IPS-20b (cell line): ENCODE results near the gene SDHC.
"Not testable (repeated sequence)": the region's sequence is repeated elsewhere in the genome, so short reads cannot be mapped to it uniquely, and the experiment has no call there.

Experiments
- H3K27ac ChIP-seq: one replicate; pipeline ENCODE4 v1.5.1; 2013; ENCODE audit warnings: low read length
- H3K27me3 ChIP-seq: 2 replicates; pipeline ENCODE4 v1.6.1; 2013; ENCODE audit warnings: mild to moderate bottlenecking, low read length, inconsistent platforms; ENCODE audit not compliant: insufficient read depth
- H3K36me3 ChIP-seq: 2 replicates; pipeline ENCODE4 v1.6.1; 2013; ENCODE audit warnings: low read depth, mild to moderate bottlenecking, inconsistent platforms, low read length, moderate library complexity; ENCODE audit not compliant: insufficient read depth
- H3K4me1 ChIP-seq: 2 replicates; pipeline ENCODE4 v1.6.1; 2013; ENCODE audit warnings: mild to moderate bottlenecking, control low read depth, inconsistent platforms, low read length, moderate library complexity; ENCODE audit not compliant: insufficient read depth
- H3K4me3 ChIP-seq: 2 replicates; pipeline ENCODE4 v1.5.1; 2013; ENCODE audit warnings: mild to moderate bottlenecking, low read length, inconsistent platforms
- H3K9ac ChIP-seq: 2 replicates; pipeline ENCODE4 v1.6.1; 2013; ENCODE audit warnings: low read depth, mild to moderate bottlenecking, inconsistent platforms, low read length, moderate library complexity
- H3K9me3 ChIP-seq: 2 replicates; pipeline ENCODE4 v1.6.1; 2013; ENCODE audit warnings: mild to moderate bottlenecking, low read depth, low read length, inconsistent platforms; ENCODE audit not compliant: insufficient read depth

The SDHC gene

GRCh38 chr1:161313554-161314200 lies 504 bp upstream of the SDHC start:
- peak overlapping the region; percentile 96; the same call in 1 of the 2 replicates for H3K9ac ChIP-seq
- H3K4me3 ChIP-seq = peak overlapping the region; percentile 95
- peaks cover 13% of the 10 kb centered on the region for H3K4me1 ChIP-seq
- no peaks in the 10 kb centered on the region for H3K27me3 ChIP-seq
- no peaks in the 10 kb centered on the region for H3K9me3 ChIP-seq
- H3K36me3 ChIP-seq = no peaks in the 10 kb centered on the region
- peak overlapping the region; percentile 98 for H3K27ac ChIP-seq

- Histone ChIP-seq H3K4me3 (peak overlapping the region; percentile 33; the same call in 1 of the 2 replicates), H3K4me1 (peaks cover 13% of the 10 kb centered on the region)
- not testable (repeated sequence) for H3K36me3 ChIP-seq, H3K9ac ChIP-seq, H3K27me3 ChIP-seq, H3K27ac ChIP-seq, H3K9me3 ChIP-seq
Measured at GRCh38 chr1:161315841-161316674, 1.9 kb downstream of the SDHC start.

DNA sequence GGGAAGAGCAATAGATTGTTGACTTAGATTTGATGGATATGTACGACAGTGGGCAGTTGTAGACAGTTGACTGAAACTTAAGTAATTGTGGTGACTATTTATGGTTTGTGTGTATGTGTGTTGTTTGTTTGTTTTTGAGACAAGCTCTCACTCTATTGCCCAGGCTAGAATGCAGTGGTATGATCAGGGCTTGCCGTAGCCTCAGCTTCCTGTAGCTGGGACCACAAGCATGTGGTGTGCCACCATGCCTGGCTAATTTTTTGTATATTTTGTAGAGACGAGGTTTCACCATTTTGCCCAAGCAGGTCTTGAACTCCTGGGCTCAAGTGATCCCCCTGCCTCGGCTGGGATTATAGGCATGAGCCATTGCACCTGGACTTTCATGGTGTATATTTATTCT lies 9.8 kb downstream of the SDHC start:
- Histone ChIP-seq H3K36me3 (peaks cover 46% of the 10 kb centered on the region), H3K9ac (no peak overlapping the region)

DNA sequence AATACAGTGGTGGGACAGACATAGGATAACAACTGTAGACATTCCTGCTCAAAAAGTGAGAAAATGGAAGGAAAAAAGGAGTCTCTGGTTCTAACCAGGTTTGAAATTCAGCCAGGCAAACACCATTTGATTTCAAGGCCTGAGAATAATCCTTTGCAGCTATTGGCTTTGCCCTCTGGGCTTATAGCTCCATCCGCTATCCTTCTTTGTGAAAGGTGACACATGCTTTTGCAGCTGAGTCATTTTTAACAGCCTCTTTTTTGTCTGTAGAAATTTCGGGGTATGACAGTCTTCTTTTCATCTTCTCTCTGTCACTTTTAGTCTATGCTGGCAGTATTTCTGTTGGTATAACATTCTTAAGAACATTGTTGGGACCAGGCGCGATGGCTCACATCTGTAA lies 16.2 kb downstream of the SDHC start:
- Histone ChIP-seq H3K9me3 (no peaks in the 10 kb centered on the region), H3K27ac (no peak overlapping the region), H3K9ac (no peak overlapping the region), H3K27me3 (no peaks in the 10 kb centered on the region), H3K4me3 (no peak overlapping the region), H3K36me3 (peaks cover 84% of the 10 kb centered on the region), H3K4me1 (no peaks in the 10 kb centered on the region)

More for the DNA sequence above, 9.8 kb downstream of the SDHC start:
- no peaks in the 10 kb centered on the region for H3K27me3 ChIP-seq
- H3K9me3 ChIP-seq = no peaks in the 10 kb centered on the region
- no peaks in the 10 kb centered on the region for H3K4me1 ChIP-seq
- no peak overlapping the region for H3K27ac ChIP-seq
- no peak overlapping the region for H3K4me3 ChIP-seq

DNA sequence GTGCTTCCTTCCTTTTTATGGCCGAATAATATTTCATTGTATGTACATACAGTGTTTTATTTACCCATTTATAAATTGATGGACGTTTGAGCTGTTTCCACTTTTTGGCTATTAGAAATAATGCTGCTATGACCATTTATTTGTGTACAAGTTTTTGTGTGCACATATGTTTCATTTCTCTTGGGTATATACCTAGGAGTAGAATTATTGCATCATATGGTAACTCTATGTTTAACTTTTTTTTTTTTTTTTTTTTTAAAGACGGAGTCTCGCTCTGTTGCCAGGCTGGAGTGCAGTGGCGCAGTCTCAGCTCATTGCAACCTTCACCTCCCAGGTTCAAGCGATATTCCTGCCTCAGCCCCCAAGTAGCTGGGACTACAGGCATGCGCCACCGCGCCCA lies 19.0 kb downstream of the SDHC start:
- Histone ChIP-seq H3K27ac (no peak overlapping the region), H3K9ac (no peak overlapping the region), H3K27me3 (no peaks in the 10 kb centered on the region), H3K36me3 (peaks cover 86% of the 10 kb centered on the region), H3K4me3 (no peak overlapping the region), H3K4me1 (no peaks in the 10 kb centered on the region), H3K9me3 (no peaks in the 10 kb centered on the region)

DNA sequence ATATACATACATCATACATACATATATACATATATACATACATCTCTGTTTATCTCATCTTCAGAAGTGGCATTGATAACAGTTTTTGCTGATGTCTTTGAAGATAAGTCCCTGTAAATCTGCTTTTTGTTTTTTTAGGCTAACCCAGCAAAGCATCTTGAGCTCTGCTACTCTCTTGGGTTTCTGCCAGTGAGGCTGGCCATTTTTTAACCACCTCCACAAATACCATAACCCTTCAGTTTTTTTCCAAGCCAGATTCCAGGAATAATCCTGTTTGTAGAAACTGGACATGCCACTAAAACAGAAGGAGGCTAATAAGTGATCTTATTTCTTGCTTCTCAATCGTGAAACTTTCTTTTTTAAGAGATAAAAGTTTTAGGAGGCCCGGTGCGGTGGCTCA lies 21.6 kb downstream of the SDHC start:
- no peak overlapping the region for H3K4me3 ChIP-seq
- no peaks in the 10 kb centered on the region for H3K4me1 ChIP-seq
- H3K36me3 ChIP-seq = peaks cover 73% of the 10 kb centered on the region
- no peak overlapping the region for H3K27ac ChIP-seq
- H3K9ac ChIP-seq = no peak overlapping the region
- no peaks in the 10 kb centered on the region for H3K9me3 ChIP-seq
- no peaks in the 10 kb centered on the region for H3K27me3 ChIP-seq

DNA sequence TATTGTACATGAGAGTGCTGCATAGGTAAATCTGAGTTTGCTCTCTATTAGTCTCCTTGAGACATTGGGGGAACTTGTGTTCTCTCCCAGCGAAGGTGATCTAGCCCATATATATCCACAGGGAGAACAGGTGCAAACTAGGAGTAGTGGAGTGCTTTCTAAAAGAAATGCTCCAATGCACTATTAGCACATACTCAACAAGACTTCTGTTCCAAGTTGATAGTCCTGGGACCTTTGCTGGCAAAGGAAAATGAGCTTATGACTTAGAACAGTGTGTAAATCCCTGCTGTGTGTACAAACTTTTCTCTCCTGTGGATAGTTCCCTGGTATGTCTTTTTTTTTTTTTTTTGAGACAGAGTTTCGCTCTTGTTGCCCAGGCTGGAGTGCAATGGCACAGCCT lies 28.0 kb downstream of the SDHC start:
- H3K4me1 ChIP-seq = no peaks in the 10 kb centered on the region
- no peak overlapping the region for H3K27ac ChIP-seq
- no peak overlapping the region for H3K4me3 ChIP-seq
- H3K27me3 ChIP-seq = no peaks in the 10 kb centered on the region
- H3K9ac ChIP-seq = no peak overlapping the region
- peaks cover 68% of the 10 kb centered on the region for H3K36me3 ChIP-seq
- H3K9me3 ChIP-seq = no peaks in the 10 kb centered on the region

DNA sequence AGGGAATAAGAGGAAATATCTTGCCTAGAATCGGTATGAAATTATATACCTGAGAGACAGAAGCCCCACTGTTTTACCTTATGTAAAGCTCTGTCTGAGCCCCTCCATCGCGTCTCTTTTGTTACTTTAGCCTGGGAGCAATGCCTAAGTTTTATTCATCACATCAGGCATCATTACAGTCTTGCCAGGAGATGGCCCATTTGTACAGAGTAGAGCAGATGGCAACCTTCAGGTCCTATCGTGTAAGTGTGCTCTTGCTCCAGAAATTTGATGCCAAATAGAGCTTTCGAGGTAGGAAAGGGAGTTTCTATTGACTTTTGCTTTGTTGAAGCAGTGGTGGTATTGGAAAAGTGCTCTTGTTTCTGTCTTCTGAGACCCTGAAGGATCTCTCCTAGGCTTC lies 28.6 kb downstream of the SDHC start:
- H3K27ac ChIP-seq = no peak overlapping the region
- H3K36me3 ChIP-seq = peaks cover 63% of the 10 kb centered on the region
- H3K9ac ChIP-seq = no peak overlapping the region
- H3K9me3 ChIP-seq = no peaks in the 10 kb centered on the region
- H3K27me3 ChIP-seq = no peaks in the 10 kb centered on the region
- H3K4me1 ChIP-seq = no peaks in the 10 kb centered on the region
- no peak overlapping the region for H3K4me3 ChIP-seq

DNA sequence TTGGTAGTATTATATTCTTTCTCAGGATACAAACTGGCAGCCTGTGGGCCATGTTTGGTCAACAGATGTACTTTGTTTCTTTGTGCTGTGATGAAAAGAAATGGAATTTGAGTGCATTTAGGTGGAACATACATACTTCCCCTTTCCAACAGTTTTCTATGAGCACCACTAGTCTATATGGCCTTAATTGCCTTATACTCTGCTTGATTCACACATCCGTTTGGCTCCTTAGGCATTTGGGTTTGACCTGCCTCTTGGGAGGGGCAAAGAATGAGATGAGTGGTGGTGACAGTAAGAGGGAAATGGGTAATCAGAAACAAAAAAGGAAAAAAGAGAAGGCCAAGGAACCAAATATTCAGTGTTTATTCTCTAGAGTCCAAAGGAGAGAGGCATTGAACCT lies 36.5 kb downstream of the SDHC start:
- no peak overlapping the region for H3K4me3 ChIP-seq
- peaks cover 15% of the 10 kb centered on the region for H3K36me3 ChIP-seq
- no peak overlapping the region for H3K9ac ChIP-seq
- no peaks in the 10 kb centered on the region for H3K9me3 ChIP-seq
- H3K27me3 ChIP-seq = no peaks in the 10 kb centered on the region
- H3K27ac ChIP-seq = no peak overlapping the region
- no peaks in the 10 kb centered on the region for H3K4me1 ChIP-seq

- Histone ChIP-seq H3K4me3 (no peak overlapping the region), H3K27ac (no peak overlapping the region), H3K27me3 (no peaks in the 10 kb centered on the region), H3K4me1 (no peaks in the 10 kb centered on the region), H3K9ac (no peak overlapping the region), H3K9me3 (no peaks in the 10 kb centered on the region), H3K36me3 (peaks cover 9% of the 10 kb centered on the region; the same call in 1 of the 2 replicates)
Measured at GRCh38 chr1:161351482-161351881, 37.3 kb downstream of the SDHC start.

DNA sequence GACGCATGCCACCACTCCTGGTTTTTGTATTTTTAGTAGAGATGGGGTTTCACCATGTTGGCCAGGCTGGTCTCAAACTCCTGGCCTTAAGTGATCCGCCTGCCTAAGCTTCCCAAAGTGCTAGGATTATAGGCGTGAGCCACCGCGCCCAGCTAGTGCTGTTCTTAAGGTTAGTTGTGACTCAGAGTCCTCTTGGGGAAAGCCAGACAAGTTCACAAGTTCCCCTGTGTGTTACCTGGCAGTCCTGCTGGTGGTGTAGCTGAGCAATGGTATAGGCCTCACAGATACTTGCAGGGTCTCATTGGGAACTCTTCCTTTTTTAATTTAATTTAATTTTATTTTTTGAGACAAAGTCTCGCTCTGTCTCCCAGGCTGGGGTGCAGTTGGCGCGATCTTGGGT lies 42.9 kb downstream of the SDHC start:
- no peak overlapping the region for H3K4me3 ChIP-seq
- H3K27ac ChIP-seq = no peak overlapping the region
- no peak overlapping the region for H3K9ac ChIP-seq
- 0 out of 2 replicates have a peak, but pooled peaks cover 3% of the 10 kb centered on the region for H3K36me3 ChIP-seq
- no peaks in the 10 kb centered on the region for H3K27me3 ChIP-seq
- no peaks in the 10 kb centered on the region for H3K9me3 ChIP-seq
- H3K4me1 ChIP-seq = no peaks in the 10 kb centered on the region

DNA sequence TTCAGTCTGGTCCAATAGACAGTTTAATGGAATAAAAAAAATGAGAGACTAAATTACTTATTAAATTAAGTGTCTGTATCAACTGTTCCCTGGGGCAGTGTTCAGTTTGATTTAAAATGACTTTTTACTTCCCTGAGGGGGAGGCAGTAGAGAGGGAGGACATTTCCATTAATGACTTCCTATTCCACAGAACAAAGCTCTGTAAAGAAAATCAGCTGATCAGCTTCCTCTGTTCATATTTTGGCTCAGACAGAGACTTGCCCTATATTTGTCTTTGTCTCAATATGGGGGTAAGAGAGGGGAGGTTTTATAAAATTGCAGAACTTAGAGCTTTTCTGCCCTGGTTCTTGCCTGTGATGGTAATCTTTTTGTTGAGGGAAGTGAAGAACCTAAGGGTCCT lies 45.1 kb downstream of the SDHC start:
- Histone ChIP-seq H3K9ac (no peak overlapping the region), H3K4me1 (no peaks in the 10 kb centered on the region), H3K9me3 (no peaks in the 10 kb centered on the region), H3K27me3 (no peaks in the 10 kb centered on the region), H3K4me3 (no peak overlapping the region), H3K27ac (no peak overlapping the region), H3K36me3 (peaks cover 12% of the 10 kb centered on the region; the same call in 1 of the 2 replicates)
